ENCODE measurements around the gene P2RY14.

Gene P2RY14

DNA sequence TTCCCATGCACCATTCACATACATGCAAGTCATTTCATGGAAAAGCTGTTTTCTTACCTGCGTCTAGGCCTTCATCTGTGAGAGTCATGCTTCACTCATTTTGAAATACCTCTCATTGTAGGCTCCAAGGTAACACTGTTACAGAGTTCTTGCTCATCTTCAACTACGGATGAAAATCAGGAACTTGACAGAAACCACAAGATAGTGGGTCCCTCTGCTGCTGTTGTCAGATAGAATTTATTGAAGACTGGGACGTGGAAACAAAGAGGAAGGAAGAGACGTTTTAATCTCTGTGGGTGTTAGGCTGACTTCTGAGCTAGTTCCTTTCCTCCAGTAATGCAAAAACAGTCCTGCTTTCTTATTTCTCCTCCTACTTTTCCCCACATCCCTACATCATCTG is at the start of gene P2RY14:
Gene P2RY14, minus strand, starts transcription at position 313 of the 400 bp plus-strand sequence. CDS start 64,226 bp downstream, outside the sequence.
- no peak for DNase-seq

DNA sequence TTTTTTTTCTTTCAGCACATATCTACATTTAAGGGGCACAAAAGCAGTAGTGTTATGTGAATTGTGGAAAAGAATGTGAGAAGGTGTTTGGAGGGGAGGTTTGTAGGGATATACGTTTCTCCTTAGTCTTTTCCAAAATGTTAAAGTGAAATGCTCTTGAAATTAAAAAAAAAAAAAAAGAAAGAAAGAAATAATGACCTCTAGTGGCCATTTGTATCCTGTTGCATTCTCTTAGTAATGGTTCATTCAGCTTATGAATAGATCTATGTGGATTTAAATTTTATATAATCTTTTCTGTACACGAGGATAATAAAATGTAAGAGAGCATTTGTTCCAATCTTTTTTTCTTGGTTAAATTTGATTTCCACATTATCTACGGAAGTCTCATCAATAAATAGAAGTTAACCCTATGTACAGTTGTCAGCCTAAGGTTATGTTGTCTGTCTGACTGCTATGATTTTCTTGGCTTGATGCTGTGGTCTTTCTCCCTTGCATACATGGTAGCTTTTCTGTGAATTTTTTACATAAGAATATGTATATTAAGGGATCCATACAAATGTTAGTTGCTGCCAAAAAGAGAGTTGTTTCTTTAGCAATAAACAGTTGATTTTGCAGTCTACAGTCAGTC is 49.3 kb upstream of the P2RY14 start:
- DNase-seq = no peak

DNA sequence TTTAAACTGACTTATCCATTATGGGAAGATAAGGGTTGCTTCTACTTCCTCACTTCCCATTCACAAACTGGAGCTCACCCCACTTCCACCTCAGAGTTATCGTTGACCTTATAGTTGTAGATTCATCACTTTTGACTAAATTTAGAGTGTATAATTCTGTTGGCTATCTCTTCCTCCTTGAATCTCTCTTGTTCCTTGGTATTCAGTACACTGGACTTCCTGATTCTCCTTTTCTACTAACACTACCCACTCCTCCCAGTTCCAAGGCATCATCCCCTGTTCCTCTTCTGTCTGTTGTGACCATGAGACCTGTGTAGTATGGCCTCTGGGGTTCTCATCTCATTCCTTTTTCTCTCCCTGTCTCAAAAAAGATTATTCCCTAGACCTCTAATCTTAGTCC is 44.2 kb upstream of the P2RY14 start:
- DNase-seq = no peak

DNA sequence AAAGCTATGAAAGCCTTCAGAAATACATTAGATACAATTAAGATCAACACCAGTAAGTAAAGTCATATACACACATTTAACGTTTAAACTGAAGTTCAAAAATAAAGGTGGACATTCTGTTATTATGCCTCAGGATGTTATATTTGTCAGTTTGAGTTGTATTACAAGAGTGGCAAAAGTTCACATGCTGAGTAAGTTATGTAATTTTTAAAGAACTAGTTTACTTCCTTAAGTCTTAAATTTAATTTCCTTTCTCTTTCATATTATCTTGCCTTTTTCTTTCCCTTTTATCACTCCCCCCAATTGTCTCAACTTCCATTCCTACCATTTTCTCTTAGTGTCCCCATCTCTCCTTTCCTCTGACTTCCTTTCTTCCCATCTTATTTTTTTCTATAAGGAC is 43.2 kb upstream of the P2RY14 start:
- DNase-seq = no peak

DNA sequence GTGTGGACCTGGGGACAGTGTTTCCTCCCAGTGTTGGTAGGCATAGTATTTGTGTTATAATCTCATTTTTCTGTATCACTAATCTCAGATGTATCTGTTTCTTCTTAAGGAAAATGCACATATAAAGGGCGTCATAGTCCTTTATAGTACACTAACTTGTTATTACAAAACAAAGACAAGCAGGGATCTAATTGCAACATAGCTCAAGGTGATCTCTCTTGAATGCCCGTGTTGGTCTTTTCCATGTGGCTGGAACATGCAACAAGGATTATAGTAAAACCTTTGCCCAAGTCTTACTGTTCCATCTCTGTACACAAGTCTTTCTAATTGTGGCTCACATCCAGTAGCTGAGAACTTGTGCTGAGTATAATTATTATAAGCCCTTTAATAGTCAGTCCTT is 41.8 kb upstream of the P2RY14 start:
- no peak for DNase-seq

DNA sequence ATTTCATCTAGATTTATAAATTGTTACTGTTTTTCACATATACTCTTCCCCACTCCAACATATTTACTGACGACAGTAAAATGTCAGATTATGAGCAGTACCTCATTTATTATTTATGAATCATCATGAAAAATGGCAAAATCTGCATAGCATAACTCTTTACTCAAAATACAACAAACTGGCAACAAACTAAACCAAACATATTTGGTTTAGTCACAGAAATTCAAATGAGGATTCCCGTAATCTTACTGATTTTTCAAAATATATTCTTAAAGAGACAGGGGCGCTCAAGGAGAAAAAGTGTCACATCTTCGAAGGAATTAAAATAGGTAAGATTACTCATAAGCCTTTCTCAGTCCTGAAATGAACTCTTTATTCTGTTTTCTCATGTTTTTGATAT is 41.3 kb upstream of the P2RY14 start:
- DNase-seq = no peak

DNA sequence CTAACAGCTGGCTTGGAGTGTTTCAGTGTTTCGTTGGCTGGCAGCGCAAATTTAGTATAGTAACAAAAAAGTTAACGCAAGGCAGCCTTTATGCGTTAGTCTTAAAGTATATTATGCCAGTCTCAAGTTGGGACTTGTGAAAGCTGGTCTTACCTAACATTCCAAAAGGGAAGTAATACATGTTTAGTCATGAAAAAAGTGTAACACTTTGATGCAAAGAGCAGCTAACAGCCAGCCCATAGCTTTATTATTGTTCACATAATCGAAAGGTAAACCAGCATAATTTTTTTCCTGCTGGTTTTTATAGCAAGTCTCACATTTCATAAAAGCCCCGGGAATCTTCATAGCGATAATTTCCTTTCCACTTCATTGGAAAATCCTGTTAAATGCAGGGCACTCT is 40.6 kb upstream of the P2RY14 start:
- DNase-seq = no peak

DNA sequence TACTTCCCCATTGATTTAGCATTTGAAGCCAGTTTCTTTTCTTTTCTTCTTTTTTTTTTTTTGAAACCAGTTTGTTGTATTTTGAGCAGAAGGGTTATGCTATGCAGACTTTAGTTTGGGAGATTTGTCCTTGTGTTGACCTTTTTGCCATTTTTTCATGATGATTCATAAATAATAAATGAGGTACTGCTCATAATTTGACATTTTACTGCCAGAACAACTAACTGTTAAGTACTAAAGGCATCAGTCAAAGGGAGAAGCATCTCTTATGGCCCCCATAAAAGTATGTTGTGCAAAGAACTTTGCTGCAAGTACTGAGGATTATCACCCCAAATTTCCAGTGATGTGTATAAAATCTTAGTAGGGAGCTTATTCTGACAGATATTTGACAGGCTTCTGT is 40.0 kb upstream of the P2RY14 start:
- DNase-seq = no peak

DNA sequence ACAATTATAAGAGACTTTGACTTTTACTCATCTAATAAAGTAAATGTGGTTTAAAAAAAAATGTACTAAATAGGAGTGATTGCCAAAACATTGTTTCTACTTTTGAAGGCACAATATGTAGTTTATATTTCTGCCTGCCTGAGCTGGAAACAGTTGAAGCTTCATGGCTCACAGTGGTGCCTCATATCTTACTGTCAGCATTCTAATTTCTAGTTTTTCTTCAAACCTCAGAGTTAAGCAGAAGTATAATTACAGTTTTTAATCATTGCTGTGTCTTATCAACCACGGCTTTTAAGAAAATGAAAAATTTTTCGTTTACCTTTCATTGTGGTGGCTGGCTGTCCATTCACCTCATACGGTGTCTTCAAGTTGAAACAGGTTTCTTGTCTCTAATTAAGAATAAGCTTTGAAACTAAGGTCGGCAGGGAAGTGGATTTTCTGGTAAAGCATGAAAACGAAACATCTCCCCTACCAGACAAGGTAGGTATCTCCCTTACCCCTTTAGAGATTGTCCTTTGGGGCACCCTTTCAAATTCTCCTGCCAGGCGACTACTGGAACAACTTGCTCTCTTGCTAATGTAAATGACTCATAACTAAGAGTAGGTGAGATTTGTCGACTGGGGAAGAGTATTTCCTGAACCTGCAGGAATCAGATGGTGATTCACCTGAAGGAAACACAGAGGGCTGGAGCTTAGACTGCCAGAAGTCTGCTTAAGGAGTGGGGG is 38.1 kb upstream of the P2RY14 start, which contains the start of gene GPR87:
Gene GPR87, minus strand, starts transcription at position 554 of the 725 bp plus-strand sequence. CDS start 16,720 bp downstream, outside the sequence.
- no peak for DNase-seq

DNA sequence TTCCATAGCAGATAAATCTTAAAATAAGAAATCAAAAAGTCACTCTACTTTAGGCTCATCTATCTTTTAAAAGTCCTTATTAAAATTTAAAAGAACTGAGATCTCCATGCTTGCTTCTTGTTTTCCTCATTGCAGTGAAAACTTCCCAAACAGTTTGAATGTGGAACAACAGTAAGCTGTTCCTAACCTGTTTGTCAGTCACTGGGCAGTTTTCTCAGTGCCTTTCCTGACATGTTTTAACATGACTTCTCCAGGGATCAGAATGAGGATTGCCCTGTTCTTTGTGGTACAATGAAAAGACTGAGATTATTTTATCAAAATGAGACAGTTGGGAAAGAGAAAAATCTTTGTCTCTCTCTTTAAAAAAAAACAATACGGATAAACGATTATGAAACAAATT is 37.5 kb upstream of the P2RY14 start:
- DNase-seq = no peak

DNA sequence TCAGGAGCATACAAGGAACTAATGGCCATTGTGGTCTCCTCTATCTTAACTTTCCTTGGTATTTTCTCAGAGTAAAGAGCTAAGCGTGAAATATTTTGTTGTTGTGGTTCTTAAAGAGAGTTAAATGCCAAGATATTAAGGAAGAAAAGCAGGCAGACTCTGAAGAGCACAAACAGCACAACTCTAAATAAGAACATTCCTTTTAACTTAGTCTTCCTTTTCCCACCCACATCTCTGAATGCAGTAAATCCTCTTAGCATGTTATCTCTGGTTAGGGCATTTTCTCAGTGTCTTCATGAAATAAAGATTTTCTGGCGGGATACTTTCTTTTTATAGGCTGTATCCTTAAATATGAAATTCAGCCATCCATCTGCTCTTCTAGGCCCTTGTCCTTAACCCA is 36.8 kb upstream of the P2RY14 start:
- no peak for DNase-seq

DNA sequence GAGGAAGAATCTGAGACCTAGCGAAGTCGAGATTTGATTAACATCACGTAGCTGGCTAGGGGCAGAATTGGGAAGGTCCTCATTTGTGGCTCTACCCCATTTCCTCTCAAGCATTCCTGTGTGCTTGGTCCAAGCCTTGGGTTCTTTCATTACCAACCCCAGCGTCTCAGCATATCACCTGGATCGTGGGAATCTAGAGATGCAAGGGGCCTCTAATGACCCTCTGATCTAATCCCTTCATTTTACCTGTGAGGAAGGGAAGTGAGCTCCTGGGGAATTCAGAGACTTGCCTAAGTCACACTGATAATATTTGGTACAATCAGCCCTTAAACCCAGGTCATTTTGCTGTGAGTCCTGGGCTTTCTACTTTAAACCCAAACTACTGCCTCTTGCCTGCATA is 36.3 kb upstream of the P2RY14 start:
- no peak for DNase-seq

DNA sequence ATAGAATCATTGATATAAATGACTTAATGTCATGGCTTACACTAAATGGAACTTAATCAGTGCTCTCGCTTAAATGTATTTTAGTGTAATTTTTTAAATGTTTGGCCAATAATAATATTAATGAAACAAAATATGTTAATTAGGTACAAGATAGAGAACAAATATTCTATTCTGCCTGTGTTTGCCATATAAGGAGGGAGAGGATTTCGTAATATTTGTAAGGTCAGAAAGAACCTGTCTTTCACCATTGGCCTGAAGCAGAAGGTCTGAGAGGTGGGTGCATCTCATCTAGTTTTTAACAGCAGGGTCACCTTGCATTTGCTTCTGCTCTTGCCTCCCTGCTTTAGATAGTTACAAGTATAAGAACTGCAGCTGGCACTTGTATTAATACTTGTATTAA is 35.8 kb upstream of the P2RY14 start:
- no peak for DNase-seq

DNA sequence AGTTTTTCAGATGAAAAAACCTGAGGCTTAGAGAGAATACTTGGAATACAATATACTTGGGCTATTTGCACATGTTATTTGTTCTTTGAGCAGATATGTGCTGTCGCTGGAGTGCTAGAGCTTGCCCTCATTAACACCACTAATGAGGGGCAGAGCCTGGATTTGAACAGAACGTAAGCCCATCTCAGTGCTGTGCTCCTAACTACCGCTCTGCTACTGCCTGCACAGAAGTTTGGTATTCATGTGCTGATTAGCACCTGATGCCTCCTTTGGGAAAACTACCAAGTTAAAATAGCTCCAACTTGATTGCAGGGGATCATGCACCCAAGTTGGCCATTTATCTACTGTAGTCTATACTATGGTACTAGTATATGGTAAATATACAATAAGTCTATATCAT is 34.6 kb upstream of the P2RY14 start:
- DNase-seq = no peak

DNA sequence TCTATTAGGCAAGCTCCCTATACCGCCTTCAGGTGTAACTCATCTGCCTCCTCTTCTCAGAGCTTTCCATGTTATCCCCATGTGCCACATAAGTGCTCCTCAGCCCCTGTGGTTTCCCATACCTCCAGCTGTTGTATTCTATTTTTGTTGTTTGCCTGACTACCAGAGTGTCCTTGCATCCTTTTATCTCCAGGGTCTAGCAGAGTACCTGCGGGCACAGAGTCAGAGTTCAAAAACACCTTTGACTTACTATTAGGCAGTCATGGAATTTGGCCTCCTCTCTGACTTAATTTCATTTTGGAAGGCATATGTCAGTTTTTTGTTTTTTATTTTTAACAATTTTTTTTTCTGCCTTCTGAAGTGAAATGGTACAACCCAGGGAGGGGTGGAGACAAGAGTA is 31.2 kb upstream of the P2RY14 start:
- no peak for DNase-seq

DNA sequence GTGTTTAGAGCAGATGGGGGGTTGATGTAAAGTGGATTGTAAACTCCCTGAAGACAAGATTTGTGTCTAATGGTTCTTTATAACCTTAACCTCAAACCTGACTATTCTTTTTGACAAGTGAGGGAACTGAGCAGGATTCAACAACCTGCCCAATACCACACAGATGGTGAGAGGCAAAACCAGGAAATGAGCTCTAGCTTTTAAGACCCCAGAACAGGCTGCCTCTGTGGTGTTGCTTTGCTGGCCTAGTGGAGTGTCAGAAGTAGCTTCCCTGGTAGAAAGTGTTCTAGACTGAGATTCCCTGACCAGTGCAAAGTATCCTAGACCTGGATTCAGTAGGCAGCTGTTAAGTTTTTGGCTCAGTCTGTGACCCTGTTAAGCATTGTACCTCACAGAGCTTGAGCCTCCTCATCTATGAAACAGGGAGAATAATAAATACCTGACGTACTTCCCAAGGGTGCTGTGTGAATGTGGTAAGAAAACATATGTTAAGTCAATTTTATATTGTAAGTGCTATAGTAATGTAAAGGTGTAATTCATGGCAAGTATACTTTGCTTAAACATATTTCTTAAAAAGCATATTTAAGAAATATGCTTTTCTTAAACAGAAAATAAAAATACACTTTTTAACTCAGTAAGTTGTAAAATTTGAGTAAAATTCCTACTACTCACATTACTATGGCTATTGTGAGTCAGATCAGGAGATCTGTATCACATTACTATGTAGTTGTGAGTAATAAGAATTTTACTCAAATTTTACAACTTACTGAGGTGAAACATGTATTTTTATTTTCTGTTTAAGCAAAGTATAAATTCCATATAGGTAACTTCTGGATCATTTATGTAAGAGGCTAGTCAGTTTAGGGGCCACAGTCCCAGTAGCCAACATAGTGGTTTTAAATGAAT is 29.5 kb upstream of the P2RY14 start:
- no peak for DNase-seq

DNA sequence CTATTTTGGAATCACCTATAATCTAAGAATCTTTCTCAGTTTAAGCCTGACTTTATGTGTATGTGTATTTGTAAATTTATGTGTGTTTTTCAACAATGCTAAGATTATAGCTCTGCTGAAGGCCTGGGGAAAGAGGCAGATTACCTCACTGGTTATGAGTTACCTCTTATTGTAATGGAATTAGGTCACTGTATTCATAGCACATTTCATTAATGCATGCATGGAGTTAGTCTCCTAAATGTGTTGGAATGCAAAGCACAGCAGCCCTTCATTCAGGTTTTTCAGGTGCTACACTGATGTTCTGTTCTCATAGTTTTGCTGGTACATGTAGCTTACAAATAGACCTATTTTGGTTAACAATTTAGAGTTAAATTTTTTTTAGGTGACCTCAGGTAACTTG is 28.8 kb upstream of the P2RY14 start:
- DNase-seq = no peak

DNA sequence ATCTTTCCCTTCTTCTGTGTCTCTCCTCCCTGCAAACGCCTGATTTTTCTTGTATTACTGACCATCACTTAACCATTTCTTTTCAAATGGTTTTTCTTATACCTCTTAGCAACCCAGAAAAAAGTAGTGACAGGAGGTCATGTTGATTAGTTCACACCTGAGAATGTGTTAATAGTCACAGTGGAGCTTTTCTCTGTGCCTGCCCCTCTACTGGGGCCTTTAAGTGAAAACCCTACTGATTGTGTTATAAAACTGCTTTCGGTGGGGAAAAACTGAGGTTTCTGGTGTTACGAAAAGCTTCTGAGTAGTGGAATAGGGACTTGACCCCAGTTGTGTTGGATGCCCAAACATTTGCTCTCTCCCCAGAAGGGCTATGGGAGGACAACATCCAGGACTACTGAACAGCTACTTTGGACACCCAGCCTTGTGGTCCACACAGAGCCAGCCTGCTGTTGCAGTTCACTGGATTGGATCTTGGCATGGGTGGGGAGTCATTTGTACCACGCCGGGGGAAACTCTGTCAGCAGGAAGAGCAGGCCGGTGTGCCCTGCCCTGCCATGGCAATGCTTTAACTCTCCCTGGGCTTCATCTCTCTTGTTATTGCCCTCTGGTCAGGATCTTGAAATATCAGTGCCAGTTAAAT is 27.9 kb upstream of the P2RY14 start:
- DNase-seq = no peak

DNA sequence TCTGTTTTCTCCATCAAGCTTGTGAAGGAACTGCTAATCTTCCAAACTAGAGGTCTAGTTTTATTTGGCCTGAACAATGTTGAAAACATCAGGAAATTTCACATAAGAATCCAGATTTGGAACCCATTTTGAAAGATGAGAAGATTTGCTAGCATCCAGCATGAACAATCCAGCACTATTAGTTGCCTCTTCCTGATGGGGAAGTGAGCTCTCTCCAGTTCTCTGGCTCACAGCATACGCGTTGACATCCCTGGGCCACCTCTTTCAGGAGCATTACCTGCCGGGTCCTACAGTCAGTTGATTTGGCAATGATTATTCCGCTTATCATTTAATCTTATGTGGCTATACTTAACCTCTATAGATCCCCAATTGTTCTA is 27.4 kb upstream of the P2RY14 start:
- DNase-seq = no peak

DNA sequence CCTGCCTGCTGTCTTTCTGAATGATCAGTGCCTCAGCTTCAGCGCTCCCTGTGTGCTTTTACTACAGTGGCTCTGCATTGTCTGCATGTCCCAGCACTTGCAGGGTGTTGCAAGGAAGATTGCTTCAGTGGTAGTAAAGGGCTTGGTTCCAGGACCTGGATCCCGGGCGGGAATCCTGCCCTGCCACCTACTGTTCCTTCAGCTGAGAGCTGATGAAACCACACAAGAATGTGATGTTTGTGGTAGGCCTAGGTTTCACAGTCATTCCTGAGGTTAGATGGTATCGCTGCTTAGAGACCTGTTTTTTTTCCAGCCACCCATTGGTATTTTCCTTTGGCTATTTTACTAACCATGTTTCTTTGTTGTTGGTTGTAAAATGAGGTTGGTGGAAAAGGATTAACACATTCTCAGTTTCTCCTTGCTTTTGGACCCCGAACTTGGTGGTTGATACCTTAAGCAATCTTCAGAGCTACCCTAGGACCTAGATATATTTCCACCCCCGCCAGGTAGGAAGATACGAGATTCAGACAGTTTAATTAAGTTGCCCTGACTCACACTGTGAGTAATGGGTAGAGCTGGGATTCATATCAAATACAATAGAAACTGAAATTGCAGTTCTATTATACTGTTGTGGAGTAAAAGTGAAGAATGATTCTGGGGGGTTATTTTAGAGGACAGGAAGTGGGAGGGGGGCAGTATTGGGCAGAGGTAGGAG is 26.9 kb upstream of the P2RY14 start:
- DNase-seq = no peak

DNA sequence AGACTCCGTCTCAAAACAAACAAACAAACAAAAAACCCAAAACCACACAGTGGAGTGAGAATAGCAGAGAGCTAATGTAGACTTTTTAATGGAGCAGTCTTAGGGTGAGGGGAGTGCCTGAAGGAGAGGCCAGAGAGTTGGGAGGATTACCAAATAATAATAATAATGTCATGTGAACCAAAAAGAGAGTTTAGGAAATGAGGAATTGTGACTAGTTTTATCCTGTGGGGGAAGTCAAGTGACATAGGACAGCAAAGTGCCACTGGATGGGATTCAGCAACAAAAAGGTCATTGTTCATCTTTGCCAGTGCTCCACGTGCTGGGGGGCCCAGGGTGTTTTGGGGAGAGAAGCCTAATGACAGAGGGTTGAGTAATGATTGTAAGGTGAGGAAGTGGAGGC is 25.4 kb upstream of the P2RY14 start:
- DNase-seq = no peak

DNA sequence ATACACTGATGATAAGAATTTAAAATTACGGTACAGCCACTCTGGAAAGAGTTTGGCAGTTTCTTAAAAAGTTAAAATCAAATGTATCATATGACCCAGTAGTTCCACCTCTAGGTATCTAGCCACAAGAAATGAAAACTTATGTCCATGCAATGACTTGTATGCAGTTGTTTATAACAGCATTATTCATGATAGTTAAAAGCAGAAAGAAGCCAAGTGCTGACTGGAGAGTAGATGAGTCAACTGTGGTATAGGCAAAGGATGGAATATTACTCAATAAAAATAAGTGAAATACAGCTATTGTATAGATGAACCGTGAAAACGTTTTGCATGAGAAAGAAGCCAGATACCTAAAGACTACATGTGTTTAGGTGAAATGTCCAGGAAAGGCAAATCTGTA is 23.4 kb upstream of the P2RY14 start:
- DNase-seq = no peak

DNA sequence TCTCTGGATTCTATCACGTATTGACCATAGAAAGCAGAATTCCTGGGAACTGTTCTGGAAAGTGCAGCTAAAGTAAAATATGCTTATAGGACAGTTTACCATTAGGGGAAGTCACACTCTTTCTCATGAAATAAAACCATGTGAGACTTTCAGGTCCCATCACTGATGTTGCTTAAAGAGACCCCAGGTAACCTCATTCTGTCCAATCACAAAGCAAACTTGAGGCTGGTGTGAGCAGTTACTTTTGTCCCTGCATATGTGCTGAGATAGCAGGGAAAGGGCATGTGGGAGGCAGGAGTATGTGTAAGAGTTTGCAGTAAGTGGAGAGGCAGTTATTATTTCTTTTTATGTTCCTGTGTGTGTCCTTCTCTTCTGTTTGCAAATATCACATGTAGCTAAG is 22.2 kb upstream of the P2RY14 start:
- no peak for DNase-seq

All from SHP77 (cell line).